Nucleus accumbens (tissue), 56 donors: ENCODE measurements around the gene FOXL1.

ENCODE experiments used
- DNase-seq, 56 donors: peaks; one replicate each; lab custom pipeline; 2025; lab: John Stamatoyannopoulos, UW

The FOXL1 gene

GRCh38 chr16:86547286-86547685 lies 31.1 kb upstream of the FOXL1 start:
- no peak for DNase-seq

- DNase-seq: no peak
Observed at GRCh38 chr16:86549076-86549892, 29.1 kb upstream of the FOXL1 start.

- no peak for DNase-seq
Observed at GRCh38 chr16:86549893-86550190, 28.5 kb upstream of the FOXL1 start.

- no peak for DNase-seq
Observed at GRCh38 chr16:86550281-86550680, 28.1 kb upstream of the FOXL1 start.

GRCh38 chr16:86553356-86553755 lies 25.0 kb upstream of the FOXL1 start:
- no peak for DNase-seq

GRCh38 chr16:86554599-86554916 lies 23.8 kb upstream of the FOXL1 start:
- DNase-seq: no peak

GRCh38 chr16:86554917-86555703 lies 23.2 kb upstream of the FOXL1 start, which contains the start of gene MTHFSD:
MTHFSD (minus strand) TSS chr16:86555235; CDS start chr16:86555184, 51 bp downstream.
- peak in 55 of 56 donors; percentile 18 to 96 (median 86) for DNase-seq

- DNase-seq: peak in 6 of 56 donors; percentile 8 to 44 (median 20)
Observed at GRCh38 chr16:86555704-86556075, 22.7 kb upstream of the FOXL1 start.

GRCh38 chr16:86556576-86556975 lies 21.8 kb upstream of the FOXL1 start:
- DNase-seq: no peak

- no peak for DNase-seq
Observed at GRCh38 chr16:86557587-86557986, 20.8 kb upstream of the FOXL1 start.

GRCh38 chr16:86558355-86559193 lies 19.8 kb upstream of the FOXL1 start:
- no peak for DNase-seq

- no peak for DNase-seq
Observed at GRCh38 chr16:86559802-86560305, 18.5 kb upstream of the FOXL1 start.

GRCh38 chr16:86562356-86562755 lies 16.0 kb upstream of the FOXL1 start:
- DNase-seq: no peak

- DNase-seq: peak in 55 of 56 donors; percentile 22 to 95 (median 75)
Observed at GRCh38 chr16:86563469-86564345, 14.6 kb upstream of the FOXL1 start.

- DNase-seq: no peak
Observed at GRCh38 chr16:86565181-86565631, 13.1 kb upstream of the FOXL1 start.

- DNase-seq: no peak
Observed at GRCh38 chr16:86565644-86566511, 12.5 kb upstream of the FOXL1 start.

- DNase-seq: peak in 6 of 56 donors; percentile 2 to 21 (median 9)
Observed at GRCh38 chr16:86566601-86566965, 11.8 kb upstream of the FOXL1 start, which contains the start of gene FOXC2. FOXC2 (plus strand) TSS chr16:86566829; CDS start chr16:86567336, 507 bp downstream.

GRCh38 chr16:86566966-86567700 lies 11.2 kb upstream of the FOXL1 start:
- DNase-seq: no peak
